ENCODE measurements around the gene CD74. TPM values are rescaled to one million over a fixed set of nuclear protein-coding genes. Genes with fewer than 3 reads are reported as not detected.

The CD74 gene
- total and polyA plus RNA-seq, 2 of the 4 experiments (the other 2 are of a cell fraction) = 0.18 to 1.1 TPM

DNA sequence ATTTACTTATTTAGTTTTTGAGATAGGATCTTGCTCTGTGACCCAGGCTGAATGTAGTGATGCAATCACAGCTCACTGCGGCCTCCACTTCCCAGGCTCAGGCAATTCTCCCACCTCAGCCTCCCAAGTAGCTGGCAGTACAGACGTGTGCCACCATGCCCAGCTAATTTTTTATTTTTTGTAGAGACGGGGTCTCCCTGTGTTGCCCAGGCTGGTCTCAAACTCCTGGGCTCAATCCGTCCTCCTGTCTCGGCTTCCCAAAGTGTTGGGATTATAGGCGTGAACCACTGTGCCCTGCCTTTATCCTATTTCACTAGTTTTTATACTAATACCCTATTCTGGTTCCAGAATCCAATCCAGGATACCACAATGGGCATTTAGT lies 30.0 kb upstream of the CD74 start:
- H3K14ac ChIP-seq (replicated peaks; ENCODE audit: low read depth, low read length) = no peak overlapping the region
- H3K4me3 ChIP-seq (ENCODE audit: insufficient read depth, low read depth, low read length) = no peak overlapping the region
- WGBS, 2 experiments (ENCODE audit: extremely low coverage in 2 of 2, insufficient read length in 1 of 2) = no CpG with 5 or more reads among the region's 6 CpGs
- no peak overlapping the region for H2BK20ac ChIP-seq (ENCODE audit: low read depth, low read length)
- CTCF ChIA-PET = no interaction called here
- dilution Hi-C loops (cut with HindIII; ENCODE audit: low sequenced_read_pairs, unreplicated experiment) (no loop called here), in situ Hi-C loops (cut with MboI; ENCODE audit: low sequenced_read_pairs) (loop anchor here (25.0 kb wide), 2 partner anchors 605 to 805 kb away; no protein-coding TSS in a partner anchor), intact Hi-C loops (cut with micrococcal nuclease) (no loop called here)
- no peak overlapping the region for H2AK5ac ChIP-seq (ENCODE audit: low read depth, low read length)
- no peaks in the 10 kb centered on the region for H3K9me3 ChIP-seq (ENCODE audit: control insufficient read depth, insufficient read depth, low read length)
- no peak overlapping the region for H4K91ac ChIP-seq (ENCODE audit: insufficient read depth, low read depth, low read length)
- no TSS peak for BruUV-seq (replicated peaks)
- TF ChIP-seq MXI1 (IDR thresholded peaks at IDR 0.05; ENCODE audit: borderline replicate concordance, low read depth, low read length) = no peak
- TF ChIP-seq FOS (IDR thresholded peaks at IDR 0.05; ENCODE audit: low read depth, low read length) = no peak
- peak; percentile 61 for TF ChIP-seq CEBPB (IDR thresholded peaks at IDR 0.05; ENCODE audit: low read depth, low read length)
- no peak for TF ChIP-seq RAD21 (IDR thresholded peaks at IDR 0.05; ENCODE audit: low read length)
- TF ChIP-seq USF2 (IDR thresholded peaks at IDR 0.05; ENCODE audit: low read depth, low read length) = no peak
- TF ChIP-seq CHD1 (IDR thresholded peaks at IDR 0.05; ENCODE audit: low read depth, low read length) = no peak
- no peak overlapping the region for H3K18ac ChIP-seq (ENCODE audit: low read depth, low read length)
- ATAC-seq (ENCODE audit: low read depth) = no peak
- H3K79me1 ChIP-seq (ENCODE audit: low read depth in 1 of 2, low read length in 2 of 2) = peaks cover 31 to 50% of the 10 kb centered on the region in 2 experiments
- H3K9me1 ChIP-seq (ENCODE audit: insufficient read depth, low read length) = peaks cover 6% of the 10 kb centered on the region
- no peak overlapping the region for H2AK9ac ChIP-seq (replicated peaks; ENCODE audit: low read depth, low read length, poor library complexity)
- H3K4me2 ChIP-seq (ENCODE audit: low read depth, low read length) = no peak overlapping the region
- no peak overlapping the region for H4K5ac ChIP-seq (ENCODE audit: low read depth, low read length)
- no peak overlapping the region for H3K27ac ChIP-seq (ENCODE audit: insufficient read depth, low read length)
- H4K20me1 ChIP-seq (ENCODE audit: insufficient read depth, low read length) = peaks cover 58% of the 10 kb centered on the region
- no peak overlapping the region for H2BK120ac ChIP-seq (ENCODE audit: low read depth, low read length)
- H3K23ac ChIP-seq (ENCODE audit: low read depth, low read length) = no peak overlapping the region
- H3K4ac ChIP-seq (ENCODE audit: low read depth, low read length) = no peak overlapping the region
- H2AFZ ChIP-seq (replicated peaks; ENCODE audit: low read length, poor library complexity) = no peak overlapping the region
- no peak overlapping the region for H2BK15ac ChIP-seq (ENCODE audit: low read depth, low read length)
- no peak overlapping the region for H2BK5ac ChIP-seq (ENCODE audit: low read depth, low read length, poor library complexity, severe bottlenecking)
- H3K27me3 ChIP-seq (ENCODE audit: control insufficient read depth, insufficient read depth, low read length) = no peaks in the 10 kb centered on the region
- no peak overlapping the region for H4K8ac ChIP-seq (ENCODE audit: low read depth in 2 of 2, low read length in 2 of 2)
- H3K36me3 ChIP-seq (ENCODE audit: control insufficient read depth, insufficient read depth, low read length) = peaks cover 50% of the 10 kb centered on the region
- peaks cover under 1% of the 10 kb centered on the region; the same call in 1 of the 2 replicates for H3K4me1 ChIP-seq (ENCODE audit: control insufficient read depth, insufficient read depth, low read length)
- no peak overlapping the region for H3K9ac ChIP-seq (ENCODE audit: low read depth, low read length)
- POLR2A ChIA-PET (ENCODE audit: unreplicated experiment) = interaction anchor here (0.7 kb wide), 1 partner anchor 631 kb away, joined by 3 read pairs; no protein-coding TSS in a partner anchor
- DNase-seq = no peak
- no peak overlapping the region for H3K56ac ChIP-seq (ENCODE audit: extremely low read depth, insufficient read depth, low read length)
